ENCODE data around the gene RPE.

GRCh38 chr2:210002158-210003157 is at the start of gene RPE:
- TF ChIP-seq CTCF (IDR thresholded peaks at IDR 0.05; ENCODE audit: low read length) (no peak), EZH2 (IDR thresholded peaks at IDR 0.05; ENCODE audit: borderline replicate concordance, low read length) (no peak)

All from OCI-LY1 (cell line).